ENCODE measurements around the gene EGLN1.

The EGLN1 gene

DNA sequence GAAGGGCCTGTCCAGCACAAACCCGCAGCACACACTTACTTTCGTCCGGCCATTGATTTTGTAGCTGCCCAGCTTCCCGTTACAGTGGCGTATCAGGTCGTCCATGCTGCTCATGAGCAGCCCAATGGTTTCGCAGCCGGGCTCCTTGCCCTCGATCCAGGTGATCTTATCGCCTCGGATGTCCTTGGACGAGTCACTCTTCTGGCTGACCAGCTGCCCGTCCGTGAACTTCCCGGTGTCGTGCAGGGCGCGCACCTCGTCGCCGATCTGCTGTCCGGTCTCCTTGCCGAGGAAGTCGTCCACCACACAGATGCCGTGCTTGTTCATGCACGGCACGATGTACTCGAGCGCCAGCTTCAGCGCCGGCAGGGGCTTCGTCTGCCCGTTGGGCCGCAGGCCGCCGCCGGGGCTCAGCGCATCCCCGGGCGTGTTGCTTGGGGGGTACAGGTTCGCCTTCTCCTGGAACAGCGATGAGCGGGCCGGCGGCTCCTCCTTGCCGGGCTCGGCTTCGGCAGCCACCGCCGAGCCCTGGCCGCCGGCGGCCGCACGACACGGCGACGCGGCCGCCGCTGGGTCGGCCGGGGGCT is 1.0 kb downstream of the EGLN1 start:
- peak; percentile 47 for DNase-seq

DNA sequence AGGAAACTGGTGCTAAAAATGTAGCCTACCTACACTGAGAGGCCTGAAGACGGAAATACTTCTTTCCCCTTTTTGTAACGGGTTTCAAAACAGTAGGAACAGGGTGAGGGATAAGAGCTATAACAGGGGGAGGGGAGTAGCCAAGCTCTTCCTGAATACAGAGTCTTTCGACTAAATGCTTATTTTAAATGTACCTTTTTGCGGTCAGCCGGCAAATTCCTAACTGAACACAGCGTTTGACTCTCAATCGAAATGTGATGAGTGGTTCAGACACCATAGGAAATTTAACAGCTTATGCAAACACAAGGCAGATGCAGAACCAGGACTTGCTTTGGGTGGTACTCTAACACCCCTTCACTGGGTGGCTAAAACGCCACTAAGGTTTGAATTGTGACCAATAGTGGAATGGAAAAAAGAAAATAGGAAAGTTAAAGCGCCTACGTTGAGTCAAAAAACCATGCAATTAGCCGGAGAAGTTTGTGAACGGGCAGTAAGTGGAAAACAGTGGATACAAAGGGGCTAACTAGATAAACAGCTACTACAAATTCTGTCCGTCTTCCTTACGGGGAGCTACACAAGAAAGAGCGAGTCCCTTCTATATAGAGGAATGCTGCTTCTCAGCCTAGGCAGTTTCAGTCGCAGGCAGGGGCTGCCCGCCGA is 1.7 kb downstream of the EGLN1 start:
- no peak for DNase-seq

DNA sequence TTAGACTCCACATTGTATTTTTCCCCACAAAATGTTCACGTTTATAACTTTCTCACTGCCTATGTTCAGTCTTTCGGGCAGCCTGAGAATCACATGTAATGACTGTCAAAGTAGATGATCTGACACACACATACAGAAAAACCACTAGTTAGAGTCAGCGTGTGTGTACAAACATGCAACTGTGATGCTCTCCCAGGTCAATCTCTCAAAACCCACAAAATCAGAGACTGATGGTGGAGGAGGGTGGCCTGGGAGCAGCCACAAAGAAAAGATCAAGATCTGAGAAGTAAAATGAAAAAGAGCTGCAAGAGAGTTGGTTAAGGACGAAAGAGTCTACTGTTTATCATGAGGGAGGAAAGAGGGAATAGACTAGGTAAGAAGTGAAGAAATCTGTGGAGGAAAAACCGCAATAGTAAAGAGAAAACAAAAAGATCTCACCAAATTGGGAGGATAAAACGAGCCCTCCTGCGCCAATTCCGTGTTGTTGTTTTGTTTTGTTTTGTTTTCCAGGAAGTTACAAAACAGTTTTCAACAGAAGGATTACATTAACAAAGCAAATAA is 2.3 kb downstream of the EGLN1 start:
- DNase-seq: no peak

DNA sequence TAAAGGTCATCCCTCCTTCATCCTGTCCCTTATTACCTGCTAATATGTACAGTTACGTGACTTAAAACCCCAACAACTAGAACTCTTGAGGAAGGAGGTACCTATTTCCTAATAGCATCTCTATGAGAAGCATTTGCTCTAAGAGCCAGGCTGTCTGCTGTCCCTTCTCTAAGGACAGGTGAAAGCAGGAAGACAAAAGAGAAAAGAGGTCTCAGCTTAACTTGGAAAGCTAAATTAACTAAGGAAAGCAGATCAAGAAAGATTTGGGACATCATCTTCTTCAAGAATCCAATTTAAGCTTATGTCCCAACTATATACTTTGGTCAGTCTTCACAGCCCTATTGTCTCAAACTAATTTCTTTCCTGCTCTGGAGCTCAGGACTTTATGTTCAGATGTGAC is 2.9 kb downstream of the EGLN1 start:
- no peak for DNase-seq

DNA sequence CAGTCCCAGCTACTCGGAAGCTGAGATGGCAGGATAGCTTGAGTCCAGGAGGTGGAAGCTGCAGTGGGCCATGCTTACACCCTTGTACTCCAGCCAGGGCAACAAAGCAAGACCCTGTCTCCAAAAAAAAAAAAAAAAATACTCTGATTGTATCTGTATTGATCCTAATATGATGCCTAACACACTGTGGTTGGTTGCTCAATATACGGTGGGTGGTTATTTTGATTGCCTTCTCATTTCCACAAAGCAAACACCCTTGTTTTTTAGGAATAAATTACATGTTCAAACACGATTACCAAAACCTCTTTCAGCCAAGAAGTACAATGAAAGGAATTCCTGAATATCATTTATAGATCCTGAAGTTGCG is 3.4 kb downstream of the EGLN1 start:
- no peak for DNase-seq

DNA sequence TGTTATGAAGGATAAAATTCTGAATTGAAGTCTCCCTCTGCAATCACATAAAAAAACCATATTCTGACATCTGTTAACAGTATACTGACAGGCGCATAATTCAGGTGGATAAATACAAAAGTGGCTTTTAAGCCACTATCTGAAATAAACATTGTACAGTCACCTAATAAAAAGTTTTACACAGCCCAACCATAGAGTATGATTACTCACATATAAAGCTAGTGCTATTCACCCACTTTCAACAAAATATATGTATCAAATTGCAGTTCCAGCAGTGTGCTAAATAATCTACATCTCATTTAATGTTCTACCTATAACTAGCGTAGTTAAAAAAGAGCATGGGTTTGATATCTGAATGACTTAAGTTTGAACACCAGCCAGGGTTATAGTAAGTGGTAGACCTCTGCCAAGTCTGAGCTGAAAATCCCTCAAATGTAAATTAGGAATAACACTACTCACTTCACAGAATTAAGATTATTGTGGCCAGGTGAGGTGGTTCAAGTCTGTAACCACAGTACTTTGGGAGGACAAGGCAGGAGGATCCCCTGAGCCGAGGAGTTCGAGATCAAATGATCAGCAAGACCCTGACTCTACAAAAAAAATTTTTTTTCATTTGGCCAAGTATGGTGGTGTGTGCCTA is 3.9 kb downstream of the EGLN1 start:
- no peak for DNase-seq

DNA sequence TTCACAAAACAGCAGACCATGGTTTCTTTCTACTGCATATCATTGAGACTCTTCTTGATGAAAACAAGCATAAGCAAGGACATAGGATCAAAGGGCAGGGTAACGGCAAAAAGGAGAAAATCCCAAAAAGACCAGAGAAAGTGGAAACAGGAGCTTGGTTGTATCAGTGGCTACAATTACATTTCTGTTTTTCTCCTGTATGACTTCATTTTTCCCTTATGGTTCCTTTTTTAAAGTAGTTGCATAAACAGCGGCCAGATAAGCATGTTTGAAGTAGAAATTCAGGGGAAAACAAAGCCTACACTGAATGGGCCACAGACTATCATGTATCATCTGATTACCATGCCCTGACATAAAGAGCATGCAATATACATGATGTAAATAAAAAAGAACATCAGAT is 4.6 kb downstream of the EGLN1 start:
- DNase-seq: no peak

DNA sequence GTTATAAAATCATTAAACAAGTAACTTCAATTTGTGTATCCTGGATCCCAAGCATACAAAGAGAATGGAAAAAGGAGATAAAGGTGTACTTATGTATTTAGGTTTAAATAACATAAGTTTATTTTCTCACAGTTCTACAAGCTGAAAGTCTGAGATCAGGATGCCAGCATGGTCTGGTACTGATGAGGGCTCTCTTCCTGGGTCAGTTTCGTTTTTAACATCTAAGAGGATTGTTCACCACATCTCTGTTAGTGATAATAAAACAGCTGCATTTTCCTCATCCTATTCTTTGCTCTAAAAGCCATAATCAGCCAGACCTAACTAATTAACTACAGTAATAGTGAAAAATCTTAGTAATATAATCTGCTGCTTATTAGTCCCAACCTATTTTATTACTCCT is 5.2 kb downstream of the EGLN1 start:
- DNase-seq: no peak

DNA sequence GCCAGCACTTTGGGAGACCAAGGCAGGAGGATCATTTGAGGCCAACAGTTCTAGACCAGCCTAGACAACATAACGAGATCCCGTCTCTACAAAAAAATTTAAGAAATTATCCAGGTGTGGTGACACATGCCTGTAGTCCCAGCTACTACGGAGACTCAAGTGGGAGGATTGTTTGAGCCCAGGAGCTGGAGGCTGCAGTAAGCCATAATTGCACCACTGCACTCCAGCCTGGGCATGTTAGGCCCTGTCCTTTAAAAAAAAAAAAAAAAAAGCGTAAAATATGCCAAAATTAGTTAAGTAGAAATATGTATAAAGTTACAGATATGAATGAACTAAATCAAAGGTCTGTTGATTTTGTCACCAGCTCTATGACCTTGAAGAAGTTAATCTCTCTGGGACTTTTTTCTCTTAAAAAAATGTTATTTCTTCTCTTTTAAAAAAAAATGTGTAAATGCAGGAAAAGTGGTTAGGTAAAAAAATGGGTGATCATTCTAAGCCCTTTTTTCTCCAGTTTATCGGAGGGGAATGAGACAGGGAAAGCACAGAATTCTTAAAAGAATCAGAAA is 7.0 kb downstream of the EGLN1 start:
- no peak for DNase-seq

DNA sequence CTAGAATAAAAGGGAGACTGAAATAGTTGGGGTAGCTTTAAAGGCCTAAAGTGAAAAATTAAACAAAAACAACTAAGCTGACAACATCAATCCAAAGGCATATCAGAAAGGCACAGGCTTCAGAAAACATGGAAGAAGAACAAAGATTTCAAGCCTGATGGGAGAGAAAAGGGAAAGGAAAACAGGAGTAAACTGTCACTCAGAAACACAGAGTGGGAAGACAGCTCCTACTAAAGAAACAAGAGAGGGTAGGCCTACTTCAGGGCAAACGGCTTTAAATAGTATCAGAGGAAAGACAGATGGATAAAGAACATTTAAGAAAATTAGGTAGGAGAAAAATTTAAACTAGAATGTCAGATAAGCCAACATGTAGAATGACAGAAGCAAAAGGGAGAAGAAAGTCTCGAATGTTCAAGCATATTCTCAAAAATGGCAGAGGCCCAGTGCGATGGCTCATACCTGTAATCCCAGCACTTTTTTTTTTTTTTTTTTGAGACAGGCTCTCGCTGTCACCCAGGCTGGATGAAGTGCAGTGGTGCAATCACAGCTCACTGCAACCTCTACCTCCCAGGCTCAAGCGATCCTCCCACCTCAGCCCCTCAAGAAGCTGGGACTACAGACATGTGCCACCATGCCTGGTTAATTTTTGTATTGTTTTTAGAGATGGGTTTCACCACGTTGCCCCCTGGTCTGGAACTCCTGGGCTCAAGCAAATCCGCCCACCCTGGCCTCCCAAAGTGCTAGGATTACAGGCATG is 7.6 kb downstream of the EGLN1 start:
- no peak for DNase-seq

DNA sequence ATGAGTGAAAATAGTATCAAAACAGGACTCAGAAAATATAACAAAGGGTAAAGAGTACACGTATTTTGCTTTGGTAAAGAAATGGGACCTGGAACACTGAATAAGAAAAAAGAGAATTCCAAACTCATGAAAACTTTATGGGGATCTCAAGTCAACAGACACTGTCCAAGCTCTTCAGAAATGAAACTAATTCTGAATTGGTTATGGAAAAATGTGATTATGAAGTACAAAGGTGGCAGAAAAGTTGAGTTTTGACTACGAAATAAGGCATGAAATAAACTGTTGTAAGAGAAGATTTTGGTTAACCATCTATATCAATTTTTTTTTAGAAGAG is 8.4 kb downstream of the EGLN1 start:
- no peak for DNase-seq

DNA sequence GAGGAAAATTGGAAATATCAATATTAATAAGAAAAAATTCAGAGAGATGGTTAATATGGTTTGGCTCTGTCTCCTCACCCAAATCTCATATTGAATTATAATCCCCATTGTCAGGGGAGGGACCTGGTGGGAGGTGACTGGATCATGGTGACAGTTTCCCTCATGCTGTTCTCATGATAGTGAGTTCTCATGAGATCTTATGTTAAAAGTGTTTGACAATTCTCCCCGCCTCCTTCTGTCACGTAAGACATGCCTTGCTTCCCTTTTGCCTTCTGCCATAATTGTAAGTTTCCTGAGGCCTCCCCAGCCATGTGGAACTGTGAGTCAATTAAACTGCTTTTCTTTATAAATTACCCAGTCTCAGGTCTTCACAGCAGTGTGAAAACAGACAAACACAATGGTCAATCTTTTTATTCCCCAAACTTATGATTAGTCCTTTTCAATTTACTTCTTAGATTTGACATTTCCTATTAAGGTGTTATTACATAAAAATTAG is 11.0 kb downstream of the EGLN1 start:
- DNase-seq: no peak

DNA sequence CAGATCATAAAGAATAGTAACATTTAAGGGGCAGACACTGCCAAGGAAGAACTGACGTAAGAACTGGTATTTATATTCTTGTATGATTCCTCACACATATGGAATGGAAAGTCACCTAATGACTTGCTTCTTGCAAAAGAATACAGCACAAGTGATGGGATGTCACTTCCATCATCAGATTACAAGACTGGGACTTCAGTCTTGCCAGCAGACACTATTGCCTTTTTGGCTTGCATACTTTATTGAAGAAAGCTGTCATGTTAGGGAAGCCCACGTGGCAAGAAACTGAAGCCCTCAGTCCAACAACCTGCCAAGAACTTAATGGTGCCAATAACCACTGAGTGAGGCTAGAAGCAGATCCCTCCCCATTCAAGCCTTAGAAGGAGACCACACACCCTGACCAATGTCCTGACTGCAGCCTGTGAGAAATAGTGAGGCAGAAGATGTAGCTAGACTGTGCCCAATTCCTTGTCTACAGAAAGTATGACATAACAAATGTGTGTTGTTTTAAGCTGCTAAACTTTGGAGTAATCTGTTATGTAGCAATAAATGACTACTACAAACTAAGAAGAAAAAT is 12.0 kb downstream of the EGLN1 start:
- DNase-seq: no peak

DNA sequence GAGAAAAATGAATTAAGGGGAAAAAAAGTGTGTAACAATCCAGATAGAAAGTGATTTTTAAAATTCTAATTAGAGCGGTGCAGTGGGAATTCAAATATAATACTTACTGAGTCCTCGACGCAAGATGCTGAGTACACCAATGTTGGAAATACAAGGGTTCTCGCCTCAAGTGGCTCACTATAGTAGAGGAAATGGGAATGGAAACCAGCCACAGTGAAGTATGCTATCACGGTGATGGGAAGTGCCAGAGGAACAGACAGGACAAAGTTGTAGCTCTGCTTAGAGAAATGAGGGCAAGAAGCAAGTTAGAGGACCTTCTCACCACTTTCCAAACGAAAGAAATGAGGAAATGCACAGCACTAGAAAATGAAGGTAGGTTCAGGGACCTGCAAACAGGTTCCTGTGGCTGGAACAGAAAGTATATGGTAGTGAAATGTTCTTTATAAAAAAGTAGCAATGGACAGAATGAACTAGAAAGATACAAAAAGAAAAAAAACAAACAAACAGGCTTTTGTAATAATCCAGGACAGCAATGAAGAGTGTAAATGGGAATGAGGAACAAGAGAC is 13.5 kb downstream of the EGLN1 start:
- no peak for DNase-seq

DNA sequence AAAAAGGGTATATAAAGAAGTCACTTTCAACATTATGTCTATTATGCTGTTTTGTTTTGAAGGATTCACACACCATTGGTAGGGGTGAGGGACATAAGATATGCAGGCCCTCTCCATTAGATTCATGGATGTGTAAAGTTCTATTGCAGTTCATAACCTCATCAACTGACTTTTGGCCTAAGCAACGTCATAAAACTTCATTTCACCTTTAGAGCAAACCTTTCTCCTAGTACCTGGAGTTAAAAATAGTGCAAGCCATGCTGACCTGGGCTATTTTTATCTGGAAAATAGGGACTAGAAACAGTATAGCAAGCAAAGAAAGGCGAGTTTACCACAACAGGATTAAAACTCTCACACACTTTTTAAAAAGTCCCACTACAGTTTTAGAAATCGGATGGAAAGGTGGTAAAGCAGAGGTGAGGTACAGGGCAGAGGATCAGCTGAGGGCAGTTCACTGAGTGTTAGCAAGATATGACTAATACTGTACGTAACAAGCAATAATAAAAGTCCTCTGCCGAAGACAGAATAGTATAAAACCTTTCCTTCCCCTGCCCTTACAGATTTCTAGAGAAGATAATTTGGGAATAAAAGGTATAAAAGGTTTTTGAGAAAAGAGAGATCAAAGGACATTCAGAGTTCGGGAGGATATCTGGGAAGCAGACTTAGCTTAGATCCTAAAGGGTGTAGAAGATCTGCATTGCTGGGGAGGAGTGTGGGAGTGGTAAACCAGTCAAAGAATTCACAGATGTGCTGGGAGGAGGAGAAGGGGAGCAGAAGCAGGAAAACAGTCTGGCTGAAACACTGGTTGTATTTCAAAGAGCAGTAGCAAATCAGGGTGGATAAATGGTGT is 14.3 kb downstream of the EGLN1 start:
- no peak for DNase-seq

DNA sequence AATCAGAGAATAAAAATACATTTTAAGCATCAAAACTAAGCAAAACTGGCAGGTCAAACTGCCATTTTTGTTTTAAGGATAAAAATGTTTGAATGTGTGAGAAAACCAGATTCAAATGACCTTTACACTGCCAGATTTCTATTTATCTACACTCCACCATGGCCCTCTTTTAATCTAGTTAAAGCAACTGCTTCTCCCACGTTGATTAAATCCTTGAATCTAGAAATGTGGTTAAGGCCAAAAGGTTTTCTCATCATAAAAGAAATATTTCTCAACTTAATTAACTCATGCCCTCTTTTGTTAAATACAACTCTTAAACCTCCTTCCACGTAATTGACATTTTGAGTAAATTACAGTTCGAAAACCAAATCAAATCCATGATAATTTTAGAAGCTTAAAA is 15.0 kb downstream of the EGLN1 start:
- no peak for DNase-seq

DNA sequence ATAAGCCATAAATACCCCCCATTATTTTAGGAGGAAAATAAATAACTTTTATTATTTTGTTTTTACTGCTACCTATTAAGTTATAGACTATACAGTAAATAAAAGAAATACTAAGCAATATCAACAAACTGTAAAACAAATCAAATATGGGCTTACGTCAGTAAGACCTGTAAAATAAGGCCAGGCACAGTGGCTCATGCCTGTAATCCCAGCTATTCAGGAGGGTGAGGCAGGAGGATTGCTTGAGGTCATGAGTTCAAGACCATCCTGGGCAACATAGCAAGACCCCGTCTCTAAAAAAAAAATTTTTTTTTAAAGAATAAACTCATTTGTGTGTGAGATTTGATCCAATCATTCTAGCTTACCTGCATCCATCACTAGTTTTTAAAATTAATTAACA is 17.8 kb downstream of the EGLN1 start:
- no peak for DNase-seq

DNA sequence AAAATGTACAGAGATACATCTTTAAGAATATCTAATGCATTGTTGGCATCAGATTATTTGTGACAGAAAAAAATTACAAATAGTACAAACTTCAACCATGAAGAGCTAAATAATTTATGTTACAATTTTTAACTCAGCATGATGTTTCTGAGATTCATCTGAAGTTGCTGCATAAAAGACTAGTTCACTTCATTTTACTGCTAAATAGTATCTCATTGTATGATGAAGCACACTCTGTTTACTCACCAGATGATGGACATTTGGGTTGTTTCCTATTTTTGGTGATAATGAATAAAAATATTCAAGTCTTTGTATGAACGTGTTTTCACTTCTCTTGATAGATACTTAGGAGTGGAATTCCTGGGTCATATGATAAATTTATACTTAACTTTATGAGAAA is 20.6 kb downstream of the EGLN1 start:
- no peak for DNase-seq

DNA sequence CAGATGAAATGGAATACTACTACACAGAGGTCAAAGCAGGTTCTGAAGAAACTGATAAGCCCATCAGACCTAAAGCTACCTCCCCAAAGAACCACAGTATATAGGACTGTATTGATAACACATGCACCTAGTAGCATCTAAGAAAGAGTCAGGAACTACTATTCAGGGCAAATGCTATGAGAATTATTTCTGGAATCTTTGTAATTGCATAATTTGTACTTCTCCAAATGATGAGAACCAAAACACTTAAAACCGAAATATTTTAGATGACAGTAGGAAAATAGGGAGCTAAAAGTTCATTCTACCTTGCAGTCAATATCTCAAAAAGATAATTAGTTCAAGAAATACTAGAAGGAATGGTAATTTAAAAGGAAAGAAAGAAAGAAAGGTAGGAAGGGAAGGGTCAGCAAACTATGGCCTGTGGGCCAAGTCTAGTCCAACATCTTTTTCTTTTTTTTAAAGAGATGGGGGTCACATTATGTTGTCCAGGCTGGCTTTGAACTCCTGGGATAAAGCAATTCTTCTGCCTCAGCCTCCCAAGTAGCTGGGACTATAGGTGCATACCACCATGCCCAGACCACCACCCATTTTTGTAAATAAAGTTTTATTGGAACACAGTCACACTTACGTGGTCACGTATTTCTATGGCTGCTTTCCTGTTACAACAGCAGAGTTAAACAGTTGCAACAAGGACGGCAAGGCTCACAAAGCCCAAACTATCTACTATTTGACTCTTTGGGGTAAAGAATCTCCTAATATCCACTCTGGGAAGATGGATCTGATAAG is 24.0 kb downstream of the EGLN1 start:
- DNase-seq: no peak

DNA sequence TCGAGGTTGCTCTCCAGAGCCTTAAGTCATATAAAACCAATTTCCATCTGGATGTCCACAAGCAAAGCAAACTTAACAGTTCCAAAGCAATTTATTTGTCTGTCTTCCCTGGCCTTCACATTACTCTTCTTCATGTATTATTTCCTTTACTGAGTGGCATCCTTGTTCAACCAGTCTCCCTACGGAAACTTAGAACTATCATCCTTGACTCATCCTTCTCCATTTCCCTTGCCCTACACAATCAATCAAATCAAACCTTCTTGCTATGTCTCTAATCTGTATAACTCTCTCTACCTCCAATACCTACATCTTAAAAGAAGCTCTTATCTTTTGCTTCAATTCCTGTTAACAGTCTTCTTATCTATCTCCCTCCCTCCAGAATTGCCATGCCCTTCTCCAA is 25.4 kb downstream of the EGLN1 start:
- no peak for DNase-seq

DNA sequence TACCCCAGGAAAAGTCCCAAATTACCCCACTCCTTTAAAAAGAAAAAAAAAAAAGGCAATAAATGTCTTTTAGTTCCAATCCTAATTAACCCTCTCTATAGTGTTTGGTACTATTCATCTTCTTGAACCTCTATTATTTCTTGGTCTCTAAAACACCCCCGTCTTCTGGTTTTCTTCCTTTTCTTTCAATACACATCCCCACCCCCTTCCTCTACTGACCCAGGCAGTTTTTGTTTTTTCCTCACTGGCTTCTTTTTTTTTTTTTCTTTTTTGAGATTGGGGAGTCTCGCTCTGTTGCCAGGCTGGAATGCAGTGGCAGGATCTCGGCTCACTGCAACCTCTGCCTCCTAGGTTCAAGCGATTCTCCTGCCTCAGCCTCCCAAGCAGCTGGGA is 26.1 kb downstream of the EGLN1 start:
- DNase-seq: no peak
